ENCODE results near the gene FLNC. TPM values are rescaled to one million over a fixed set of nuclear protein-coding genes. Genes with fewer than 3 reads are reported as not detected.
A peak's percentile ranks its signal among the peaks of the same experiment; 100 is the strongest.

FLNC gene
- total RNA-seq, 1 donor from 2014 or later: 106 TPM

- DNase-seq: peak; percentile 79
Measured at GRCh38 chr7:128831994-128832879, 2.0 kb downstream of the FLNC start.

- peak; percentile 80 for DNase-seq
Measured at GRCh38 chr7:128832880-128833147, 2.6 kb downstream of the FLNC start.

- peak; percentile 94 for DNase-seq
Measured at GRCh38 chr7:128833148-128833945, 3.1 kb downstream of the FLNC start.

- DNase-seq: peak; percentile 77
Measured at GRCh38 chr7:128833946-128834325, 3.7 kb downstream of the FLNC start.

GRCh38 chr7:128835231-128835751 is 5.1 kb downstream of the FLNC start:
- no peak for DNase-seq

GRCh38 chr7:128835790-128836641 is 5.8 kb downstream of the FLNC start:
- DNase-seq: no peak

GRCh38 chr7:128836729-128837348 is 6.6 kb downstream of the FLNC start:
- no peak for DNase-seq

GRCh38 chr7:128837521-128837921 is 7.3 kb downstream of the FLNC start:
- DNase-seq: no peak

GRCh38 chr7:128838109-128838779 is 8.0 kb downstream of the FLNC start:
- no peak for DNase-seq

GRCh38 chr7:128838981-128839731 is 8.9 kb downstream of the FLNC start:
- no peak for DNase-seq

- DNase-seq: no peak
Measured at GRCh38 chr7:128839751-128840177, 9.6 kb downstream of the FLNC start.

- no peak for DNase-seq
Measured at GRCh38 chr7:128840326-128841170, 10.3 kb downstream of the FLNC start.

- DNase-seq: no peak
Measured at GRCh38 chr7:128841171-128841690, 11.0 kb downstream of the FLNC start.

GRCh38 chr7:128841921-128842673 is 11.9 kb downstream of the FLNC start:
- DNase-seq: no peak

- DNase-seq: no peak
Measured at GRCh38 chr7:128842674-128843641, 12.8 kb downstream of the FLNC start.

GRCh38 chr7:128843938-128844621 is 13.9 kb downstream of the FLNC start:
- no peak for DNase-seq
